Lower leg skin (tissue), 3 donors: ENCODE data around the gene CDK5R1.

ENCODE experiments used
- CTCF ChIP-seq, 3 donors: fragments of 450-650 bp; IDR thresholded peaks; one replicate each; pipeline ENCODE4 v1.5.1; 2016; ENCODE audit warnings: antibody characterized with exemption in 3 of 3, mild to moderate bottlenecking in 3 of 3, moderate library complexity in 2 of 3
- POLR2A ChIP-seq, 2 donors: fragments of 450-650 bp; IDR thresholded peaks; one replicate each; pipeline ENCODE4 v1.6.1; 2016 to 2017; ENCODE audit warnings: antibody characterized with exemption in 2 of 2, mild to moderate bottlenecking in 1 of 2, moderate library complexity in 1 of 2

DNA sequence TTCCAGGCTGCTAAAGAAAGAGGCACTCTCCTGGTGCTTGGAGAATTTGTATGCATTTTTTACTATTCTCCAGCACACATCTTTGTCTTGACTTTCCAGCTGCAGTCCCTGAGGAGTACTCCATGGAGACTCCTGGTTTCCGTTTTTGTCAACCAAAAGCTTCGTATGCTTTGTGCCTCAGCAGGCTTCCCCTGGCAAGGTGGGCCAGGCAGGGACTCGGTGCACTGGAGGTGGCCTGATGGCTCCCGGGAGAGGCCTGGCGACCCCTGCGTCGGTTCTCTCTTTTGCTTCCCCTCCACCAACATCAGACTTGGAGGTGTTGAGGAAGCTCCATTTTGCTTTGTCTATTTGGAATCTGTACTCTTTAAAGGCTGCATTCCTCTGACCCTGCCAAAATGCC, 23.7 kb downstream of the CDK5R1 start:
- TF ChIP-seq CTCF (IDR thresholded peaks at IDR 0.05) (no peak), POLR2A (IDR thresholded peaks at IDR 0.05) (no peak)
